ENCODE data around the gene TLE1.

TLE1 gene

GRCh38 chr9:81686614-81687520 is 2.5 kb downstream of the TLE1 start:
- no peak for DNase-seq (ENCODE audit: low read depth)

- no peak for DNase-seq (ENCODE audit: low read depth)
Measured at GRCh38 chr9:81685763-81686613, 3.4 kb downstream of the TLE1 start.

- no peak for DNase-seq (ENCODE audit: low read depth)
Measured at GRCh38 chr9:81684635-81685034, 4.7 kb downstream of the TLE1 start.

- no peak for DNase-seq (ENCODE audit: low read depth)
Measured at GRCh38 chr9:81683704-81684103, 5.6 kb downstream of the TLE1 start.

- no peak for DNase-seq (ENCODE audit: low read depth)
Measured at GRCh38 chr9:81683238-81683637, 6.1 kb downstream of the TLE1 start.

- DNase-seq (ENCODE audit: low read depth): no peak
Measured at GRCh38 chr9:81682797-81683196, 6.5 kb downstream of the TLE1 start.

GRCh38 chr9:81682177-81682576 is 7.2 kb downstream of the TLE1 start:
- DNase-seq (ENCODE audit: low read depth): no peak

GRCh38 chr9:81680506-81680905 is 8.8 kb downstream of the TLE1 start:
- no peak for DNase-seq (ENCODE audit: low read depth)

GRCh38 chr9:81680006-81680405 is 9.3 kb downstream of the TLE1 start:
- no peak for DNase-seq (ENCODE audit: low read depth)

GRCh38 chr9:81678088-81678487 is 11.3 kb downstream of the TLE1 start:
- no peak for DNase-seq (ENCODE audit: low read depth)

GRCh38 chr9:81676395-81676794 is 13.0 kb downstream of the TLE1 start:
- no peak for DNase-seq (ENCODE audit: low read depth)

- no peak for DNase-seq (ENCODE audit: low read depth)
Measured at GRCh38 chr9:81673310-81673709, 16.0 kb downstream of the TLE1 start.

GRCh38 chr9:81671880-81672280 is 17.5 kb downstream of the TLE1 start:
- no peak for DNase-seq (ENCODE audit: low read depth)

- DNase-seq (ENCODE audit: low read depth): no peak
Measured at GRCh38 chr9:81669866-81670265, 19.5 kb downstream of the TLE1 start.

GRCh38 chr9:81669041-81669651 is 20.2 kb downstream of the TLE1 start:
- no peak for DNase-seq (ENCODE audit: low read depth)

- no peak for DNase-seq (ENCODE audit: low read depth)
Measured at GRCh38 chr9:81666123-81666522, 23.2 kb downstream of the TLE1 start.

GRCh38 chr9:81665322-81665871 is 23.9 kb downstream of the TLE1 start:
- DNase-seq (ENCODE audit: low read depth): no peak

- no peak for DNase-seq (ENCODE audit: low read depth)
Measured at GRCh38 chr9:81664638-81665222, 24.6 kb downstream of the TLE1 start.

GRCh38 chr9:81661339-81661738 is 28.0 kb downstream of the TLE1 start:
- DNase-seq (ENCODE audit: low read depth): no peak

GRCh38 chr9:81656871-81657337 is 32.4 kb downstream of the TLE1 start:
- DNase-seq (ENCODE audit: low read depth): no peak

GRCh38 chr9:81656004-81656403 is 33.3 kb downstream of the TLE1 start:
- DNase-seq (ENCODE audit: low read depth): no peak

- DNase-seq (ENCODE audit: low read depth): peak; percentile 39
Measured at GRCh38 chr9:81653240-81653639, 36.1 kb downstream of the TLE1 start.
